ENCODE results near the gene SLC29A3.

The SLC29A3 gene

GRCh38 chr10:71289421-71290130 lies 29.5 kb upstream of the SLC29A3 start:
- no peaks in the 10 kb centered on the region for H3K27me3 ChIP-seq
- H3K27ac ChIP-seq = no peak overlapping the region
- no peaks in the 10 kb centered on the region for H3K4me1 ChIP-seq (ENCODE audit: control insufficient read depth in 1 of 2, insufficient read depth in 1 of 2, low read depth in 1 of 2, low read length in 1 of 2)
- no peaks in the 10 kb centered on the region for H3K36me3 ChIP-seq
- no peaks in the 10 kb centered on the region for H3K9me3 ChIP-seq
- no peak for TF ChIP-seq CTCF (IDR thresholded peaks at IDR 0.05)
- no peak overlapping the region for H3K4me3 ChIP-seq (ENCODE audit: low read depth in 1 of 2, low read length in 1 of 2)

DNA sequence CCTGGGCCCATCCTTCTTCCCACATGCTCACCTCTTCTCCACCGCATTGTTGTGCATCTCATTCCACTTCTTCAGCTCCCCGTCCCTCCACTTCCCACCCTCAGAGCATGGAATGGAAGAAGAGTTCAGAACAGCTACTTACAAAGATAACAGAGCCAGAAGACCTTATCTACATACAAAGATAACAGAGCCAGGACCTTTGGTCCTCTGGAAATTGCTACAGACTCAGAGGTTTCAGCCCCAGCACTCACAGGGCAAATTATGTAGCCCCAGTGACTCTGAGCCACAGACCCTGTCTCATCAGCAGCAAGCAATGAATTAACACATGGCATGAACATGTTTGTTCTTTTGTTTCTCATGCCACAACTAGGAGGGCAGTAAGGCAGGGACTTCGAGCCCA lies 28.7 kb upstream of the SLC29A3 start:
- Histone ChIP-seq H3K27ac (no peak overlapping the region), H3K36me3 (no peaks in the 10 kb centered on the region), H3K4me1 (ENCODE audit: control insufficient read depth in 1 of 2, insufficient read depth in 1 of 2, low read depth in 1 of 2, low read length in 1 of 2) (no peaks in the 10 kb centered on the region), H3K27me3 (no peaks in the 10 kb centered on the region), H3K4me3 (ENCODE audit: low read depth in 1 of 2, low read length in 1 of 2) (no peak overlapping the region), H3K9me3 (no peaks in the 10 kb centered on the region)
- TF ChIP-seq CTCF (IDR thresholded peaks at IDR 0.05) = no peak

DNA sequence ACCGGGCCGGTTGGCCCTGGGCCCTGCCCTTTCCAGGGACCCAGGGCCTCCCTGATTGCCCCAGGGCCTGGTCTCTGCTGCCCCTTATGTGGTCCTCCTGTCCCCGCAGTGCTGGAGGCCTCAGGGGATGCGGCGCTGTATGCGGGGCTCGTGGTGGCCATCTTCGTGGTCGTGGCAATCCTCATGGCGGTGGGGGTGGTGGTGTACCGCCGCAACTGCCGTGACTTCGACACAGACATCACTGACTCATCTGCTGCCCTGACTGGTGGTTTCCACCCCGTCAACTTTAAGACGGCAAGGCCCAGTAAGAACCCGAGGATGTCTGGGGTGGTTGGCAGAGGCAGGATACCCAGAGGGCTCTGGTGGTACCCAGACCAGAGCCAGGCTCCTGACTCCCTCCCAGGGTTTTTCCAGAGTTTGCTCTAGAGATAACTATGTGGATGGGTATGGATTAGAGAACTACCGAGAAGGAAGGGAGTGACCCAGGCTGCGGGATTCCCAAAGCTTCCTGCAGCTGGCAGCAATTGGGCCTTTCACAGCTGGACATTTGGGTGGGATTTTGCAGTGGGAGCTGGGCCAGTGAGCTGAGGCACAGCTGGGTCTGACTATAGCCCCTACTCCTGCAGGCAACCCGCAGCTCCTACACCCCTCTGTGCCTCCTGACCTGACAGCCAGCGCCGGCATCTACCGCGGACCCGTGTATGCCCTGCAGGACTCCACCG lies 28.1 kb upstream of the SLC29A3 start:
- no peak for TF ChIP-seq CTCF (IDR thresholded peaks at IDR 0.05)
- no peaks in the 10 kb centered on the region for H3K9me3 ChIP-seq
- no peaks in the 10 kb centered on the region for H3K36me3 ChIP-seq
- H3K4me3 ChIP-seq (ENCODE audit: low read depth in 1 of 2, low read length in 1 of 2) = no peak overlapping the region
- H3K27me3 ChIP-seq = no peaks in the 10 kb centered on the region
- H3K27ac ChIP-seq = no peak overlapping the region
- H3K4me1 ChIP-seq (ENCODE audit: control insufficient read depth in 1 of 2, insufficient read depth in 1 of 2, low read depth in 1 of 2, low read length in 1 of 2) = no peaks in the 10 kb centered on the region

DNA sequence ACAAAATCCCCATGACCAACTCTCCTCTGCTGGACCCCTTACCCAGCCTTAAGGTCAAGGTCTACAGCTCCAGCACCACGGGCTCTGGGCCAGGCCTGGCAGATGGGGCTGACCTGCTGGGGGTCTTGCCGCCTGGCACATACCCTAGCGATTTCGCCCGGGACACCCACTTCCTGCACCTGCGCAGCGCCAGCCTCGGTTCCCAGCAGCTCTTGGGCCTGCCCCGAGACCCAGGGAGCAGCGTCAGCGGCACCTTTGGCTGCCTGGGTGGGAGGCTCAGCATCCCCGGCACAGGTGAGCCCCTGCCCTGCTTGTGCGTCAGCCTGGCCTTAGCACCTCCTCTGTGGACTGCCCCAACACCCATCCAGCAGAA lies 27.5 kb upstream of the SLC29A3 start:
- Histone ChIP-seq H3K9me3 (no peaks in the 10 kb centered on the region), H3K4me1 (ENCODE audit: control insufficient read depth in 1 of 2, insufficient read depth in 1 of 2, low read depth in 1 of 2, low read length in 1 of 2) (no peaks in the 10 kb centered on the region), H3K27ac (no peak overlapping the region), H3K27me3 (no peaks in the 10 kb centered on the region), H3K4me3 (ENCODE audit: low read depth in 1 of 2, low read length in 1 of 2) (no peak overlapping the region), H3K36me3 (no peaks in the 10 kb centered on the region)
- TF ChIP-seq CTCF (IDR thresholded peaks at IDR 0.05) = no peak

DNA sequence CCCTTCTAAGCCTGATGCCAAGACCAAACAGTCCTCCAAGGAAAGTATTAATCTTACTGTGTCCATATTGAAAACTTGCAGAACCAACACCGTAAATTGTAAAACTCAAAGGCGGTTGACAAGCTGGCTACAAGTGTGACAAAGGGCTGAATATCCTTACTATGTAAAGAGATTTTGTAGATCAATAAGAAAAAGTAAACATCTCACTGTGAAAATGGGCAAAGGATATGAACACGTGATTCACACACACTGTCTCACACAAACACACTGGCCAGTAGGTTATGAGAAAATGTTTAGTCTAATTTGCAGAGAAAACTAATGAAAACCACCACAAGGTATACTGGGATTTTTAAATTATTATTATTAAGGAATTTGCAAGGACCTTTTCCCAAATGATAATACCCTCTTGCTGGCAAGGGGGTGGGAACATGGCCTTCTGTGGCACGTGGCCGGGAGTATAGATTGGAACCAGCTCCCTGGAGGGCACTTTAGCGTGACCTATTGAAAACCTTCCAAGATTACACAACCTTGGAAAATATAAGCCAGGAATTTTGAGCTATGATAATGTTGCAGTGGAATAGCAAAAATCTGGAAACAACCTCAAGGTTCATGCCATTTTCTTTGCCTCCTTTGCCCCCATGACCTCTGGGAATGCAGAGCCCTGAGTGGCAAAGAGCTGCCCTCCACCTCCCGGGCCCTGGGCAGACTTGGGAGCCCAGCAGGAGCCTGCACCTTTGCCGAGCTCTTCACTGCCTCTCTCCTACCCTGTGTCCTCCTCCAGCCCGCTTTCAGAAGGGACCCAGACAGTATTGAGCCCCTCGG lies 26.2 kb upstream of the SLC29A3 start:
- Histone ChIP-seq H3K4me1 (ENCODE audit: control insufficient read depth in 1 of 2, insufficient read depth in 1 of 2, low read depth in 1 of 2, low read length in 1 of 2) (no peaks in the 10 kb centered on the region), H3K27me3 (no peaks in the 10 kb centered on the region), H3K27ac (no peak overlapping the region), H3K4me3 (ENCODE audit: low read depth in 1 of 2, low read length in 1 of 2) (no peak overlapping the region), H3K9me3 (no peaks in the 10 kb centered on the region), H3K36me3 (no peaks in the 10 kb centered on the region)
- no peak for TF ChIP-seq CTCF (IDR thresholded peaks at IDR 0.05)

Data from neutrophil (primary cell).